NK-92 (cell line): ENCODE results near the gene PARP14.
"Not testable (repeated sequence)": the region's sequence is repeated elsewhere in the genome, so short reads cannot be mapped to it uniquely, and the experiment has no call there.

ENCODE experiments used
- DNase-seq: peaks from one replicate; lab custom pipeline; 2025; ENCODE audit not compliant: unreplicated experiment; lab: John Stamatoyannopoulos, UW

The PARP14 gene

DNA sequence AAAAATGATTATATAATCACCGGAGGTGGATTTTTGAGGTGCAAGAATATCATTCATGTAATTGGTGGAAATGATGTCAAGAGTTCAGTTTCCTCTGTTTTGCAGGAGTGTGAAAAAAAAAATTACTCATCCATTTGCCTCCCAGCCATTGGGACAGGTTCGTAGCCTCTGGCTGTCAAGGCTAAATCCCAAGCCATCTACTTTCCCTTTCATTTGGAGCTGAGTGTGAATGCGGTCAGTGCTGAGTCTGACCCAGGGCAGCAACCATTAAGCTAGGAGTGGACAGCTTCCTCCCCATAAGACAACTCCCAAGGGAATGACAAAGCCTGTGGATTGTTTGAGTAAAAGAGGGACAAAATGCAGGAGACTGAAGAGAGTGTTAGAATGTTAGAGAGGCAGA lies 33.6 kb downstream of the PARP14 start:
- no peak for DNase-seq

DNA sequence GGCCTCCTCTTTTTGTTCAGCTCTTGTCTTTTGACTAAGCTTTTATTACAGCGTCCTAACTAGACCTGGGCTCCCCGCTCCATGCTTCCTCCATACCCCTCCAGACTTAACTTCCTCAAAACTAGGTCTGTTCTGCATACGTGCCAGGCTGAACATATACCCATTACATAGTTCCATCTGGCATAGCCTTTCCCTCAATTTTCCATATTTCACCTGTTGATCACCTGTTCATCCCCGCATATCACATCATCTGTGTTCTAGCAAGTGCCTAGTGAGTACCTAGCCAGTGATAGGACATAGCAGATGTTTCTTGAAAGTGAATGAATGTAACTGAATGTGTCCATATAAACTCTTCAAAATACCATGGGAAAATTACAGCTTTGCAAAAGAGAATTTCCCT lies 36.0 kb downstream of the PARP14 start:
- DNase-seq, result no peak

DNA sequence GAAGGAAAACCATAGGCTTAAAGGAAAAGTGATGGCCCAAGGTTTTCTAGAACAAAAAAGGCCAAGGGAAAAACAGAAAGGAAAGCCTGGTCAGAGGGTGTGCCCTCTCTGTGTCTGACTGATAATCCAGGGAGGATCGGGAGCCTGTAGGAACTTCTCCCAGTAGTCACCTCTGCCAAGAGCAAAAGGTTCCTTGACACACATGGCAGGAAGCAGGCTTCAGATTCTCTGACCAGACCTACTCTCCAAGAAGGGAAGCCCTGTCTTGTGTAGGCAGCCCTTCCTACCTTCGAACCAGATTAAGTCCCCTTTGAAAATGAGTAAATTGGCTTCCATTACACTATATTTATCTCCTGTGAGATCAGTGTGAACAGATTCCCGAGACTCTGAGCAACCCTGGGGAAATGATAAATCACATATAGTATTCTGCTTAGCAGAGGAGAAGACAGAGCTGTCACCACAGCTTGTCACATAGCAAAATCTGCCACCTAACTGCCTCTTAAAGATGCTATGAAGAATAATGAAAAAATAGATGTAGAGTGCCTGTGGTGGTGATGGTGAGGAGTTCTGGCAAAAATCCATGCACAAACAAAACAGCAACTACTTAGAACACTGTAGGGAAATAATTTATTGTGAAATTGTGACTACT lies 38.8 kb downstream of the PARP14 start:
- no peak for DNase-seq

DNA sequence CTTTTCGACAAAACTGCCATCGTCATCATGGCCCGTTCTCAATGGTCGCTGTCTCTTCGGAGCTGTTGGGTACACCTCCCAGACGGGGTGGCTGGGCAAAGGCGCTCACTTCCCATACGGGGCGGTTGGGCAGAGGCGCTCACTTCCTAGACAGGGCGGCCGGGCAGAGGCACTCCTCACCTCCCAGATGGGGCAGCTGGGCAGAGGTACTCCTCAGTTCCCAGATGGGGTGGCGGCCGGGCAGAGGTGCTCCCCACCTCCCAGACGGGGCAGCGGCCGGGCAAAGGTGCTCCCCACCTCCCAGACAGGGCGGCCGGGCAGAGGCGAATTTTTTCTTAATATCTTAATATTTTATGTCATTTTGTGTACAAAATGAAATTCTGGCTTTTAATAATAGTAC lies 44.5 kb downstream of the PARP14 start:
- DNase-seq, result no peak

DNA sequence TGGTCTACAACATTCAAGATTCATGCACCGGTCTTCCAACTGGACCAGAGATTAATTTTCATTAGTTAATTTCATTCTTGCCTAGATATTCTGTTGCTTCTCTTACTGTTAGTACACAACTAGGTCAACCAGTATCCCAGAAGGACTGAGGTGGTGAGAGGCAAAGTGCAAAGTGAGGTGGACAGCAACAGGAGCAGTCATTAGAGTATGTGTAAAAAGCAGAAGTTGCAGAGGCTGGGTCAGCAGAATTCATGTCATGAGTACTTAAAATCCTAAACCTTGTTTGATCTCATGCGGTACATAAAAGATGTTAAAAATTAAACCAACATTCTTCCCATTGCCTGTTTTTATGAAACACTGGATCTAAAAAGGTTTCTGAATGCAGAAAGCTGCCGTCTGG lies 46.7 kb downstream of the PARP14 start:
- DNase-seq, result no peak

DNA sequence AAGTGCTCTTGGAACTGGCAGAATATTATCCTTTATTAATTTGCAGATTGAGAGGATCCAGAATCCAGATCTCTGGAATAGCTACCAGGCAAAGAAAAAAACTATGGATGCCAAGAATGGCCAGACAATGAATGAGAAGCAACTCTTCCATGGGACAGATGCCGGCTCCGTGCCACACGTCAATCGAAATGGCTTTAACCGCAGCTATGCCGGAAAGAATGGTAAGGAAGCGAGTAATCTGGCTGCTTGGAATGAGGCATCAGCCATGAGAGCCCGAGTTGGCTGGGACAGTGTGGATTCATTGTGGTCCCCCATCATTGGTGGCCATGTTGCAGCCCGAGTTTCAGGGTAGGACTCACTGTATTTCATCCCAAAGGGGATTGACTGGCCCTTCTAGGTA lies 47.1 kb downstream of the PARP14 start:
- no peak for DNase-seq

DNA sequence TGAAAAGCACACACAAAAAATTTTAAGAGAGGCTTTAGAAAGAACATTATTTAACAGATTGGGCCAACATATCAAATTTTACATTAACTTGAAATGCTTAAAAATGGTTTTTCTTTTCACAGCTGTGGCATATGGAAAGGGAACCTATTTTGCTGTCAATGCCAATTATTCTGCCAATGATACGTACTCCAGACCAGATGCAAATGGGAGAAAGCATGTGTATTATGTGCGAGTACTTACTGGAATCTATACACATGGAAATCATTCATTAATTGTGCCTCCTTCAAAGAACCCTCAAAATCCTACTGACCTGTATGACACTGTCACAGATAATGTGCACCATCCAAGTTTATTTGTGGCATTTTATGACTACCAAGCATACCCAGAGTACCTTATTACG lies 47.5 kb downstream of the PARP14 start:
- DNase-seq, result no peak

DNA sequence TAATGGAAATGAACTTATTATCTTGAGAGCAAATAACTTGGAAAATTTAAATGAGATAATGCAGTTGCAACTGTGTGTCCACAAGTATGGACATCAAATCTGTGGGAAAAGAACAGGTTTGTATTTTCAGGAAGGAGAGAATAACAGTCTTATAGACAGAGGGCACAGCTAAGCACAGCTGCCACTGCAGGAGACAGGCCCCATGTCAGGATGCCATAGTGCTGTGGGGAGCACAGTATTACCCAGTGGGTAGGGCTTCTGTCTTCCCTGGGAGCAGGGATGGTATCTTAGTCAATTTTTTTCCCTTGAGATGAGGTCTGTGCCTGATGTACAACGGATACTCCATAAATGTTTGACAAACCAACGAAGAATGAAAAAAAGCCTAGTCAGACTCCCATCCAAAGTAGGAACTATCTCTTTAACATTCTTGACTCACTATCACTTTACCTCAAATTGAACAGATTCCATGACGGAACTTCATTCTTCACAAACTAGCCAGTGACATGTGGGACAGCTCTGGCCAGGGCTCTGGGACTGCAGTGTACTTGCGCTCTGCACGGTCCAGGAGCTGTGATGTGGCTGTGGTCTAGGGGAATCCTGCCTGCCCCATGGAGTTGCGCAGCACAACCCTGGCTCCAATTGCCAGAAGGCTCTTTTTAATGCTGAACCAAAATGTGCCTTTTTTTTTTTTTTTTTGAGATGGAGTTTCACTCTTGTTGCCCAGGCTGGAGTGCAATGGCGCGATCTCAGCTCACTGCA lies 48.3 kb downstream of the PARP14 start:
- no peak for DNase-seq

DNA sequence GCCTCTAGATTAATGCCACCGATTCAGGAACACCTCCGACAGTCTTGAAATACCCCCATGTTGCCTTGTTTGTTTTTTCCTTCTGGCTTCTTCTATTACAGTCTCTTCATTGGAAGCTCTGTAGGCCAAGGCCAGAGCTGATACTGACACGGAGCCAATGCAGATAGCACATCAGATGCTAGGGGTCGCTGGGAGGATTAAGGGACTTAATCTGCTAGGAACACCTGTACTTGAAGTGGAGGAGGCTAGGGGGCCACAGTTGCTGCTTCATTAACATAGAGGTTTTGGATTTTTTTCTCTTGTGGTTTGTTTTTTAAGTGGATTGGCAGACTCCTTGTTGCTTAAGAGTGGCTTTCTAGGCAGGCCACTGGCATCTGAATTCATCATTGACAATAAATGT lies 49.6 kb downstream of the PARP14 start:
- no peak for DNase-seq

DNA sequence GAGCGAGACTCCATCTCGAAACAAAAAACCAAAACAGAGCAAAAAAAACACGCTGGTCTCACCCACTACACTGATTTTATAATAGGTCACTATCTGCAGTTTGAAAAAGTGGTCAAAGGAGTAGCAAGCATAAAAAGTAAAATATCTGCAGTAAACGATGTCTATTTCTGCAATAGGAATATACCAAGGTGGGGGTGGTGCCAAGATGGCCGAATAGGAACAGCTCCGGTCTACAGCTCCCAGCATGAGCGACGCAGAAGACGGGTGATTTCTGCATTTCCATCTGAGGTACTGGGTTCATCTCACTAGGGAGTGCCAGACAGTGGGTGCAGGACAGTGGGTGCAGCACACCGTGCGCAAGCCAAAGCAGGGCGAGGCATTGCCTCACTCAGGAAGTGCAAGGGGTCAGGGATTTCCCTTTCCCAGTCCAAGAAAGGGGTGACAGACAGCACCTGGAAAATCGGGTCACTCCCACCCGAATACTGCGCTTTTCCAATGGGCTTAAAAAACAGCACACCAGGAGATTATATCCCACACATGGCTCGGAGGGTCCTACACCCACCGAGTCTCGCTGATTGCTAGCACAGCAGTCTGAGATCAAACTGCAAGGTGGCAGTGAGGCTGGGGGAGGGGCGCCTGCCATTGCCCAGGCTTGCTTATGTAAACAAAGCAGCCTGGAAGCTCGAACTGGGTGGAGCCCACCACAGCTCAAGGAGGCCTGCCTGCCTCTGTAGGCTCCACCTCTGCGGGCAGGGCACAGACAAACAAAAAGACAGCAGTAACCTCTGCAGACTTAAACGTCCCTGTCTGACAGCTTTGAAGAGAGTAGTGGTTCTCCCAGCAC lies 52.3 kb downstream of the PARP14 start:
- not testable (repeated sequence) for DNase-seq

DNA sequence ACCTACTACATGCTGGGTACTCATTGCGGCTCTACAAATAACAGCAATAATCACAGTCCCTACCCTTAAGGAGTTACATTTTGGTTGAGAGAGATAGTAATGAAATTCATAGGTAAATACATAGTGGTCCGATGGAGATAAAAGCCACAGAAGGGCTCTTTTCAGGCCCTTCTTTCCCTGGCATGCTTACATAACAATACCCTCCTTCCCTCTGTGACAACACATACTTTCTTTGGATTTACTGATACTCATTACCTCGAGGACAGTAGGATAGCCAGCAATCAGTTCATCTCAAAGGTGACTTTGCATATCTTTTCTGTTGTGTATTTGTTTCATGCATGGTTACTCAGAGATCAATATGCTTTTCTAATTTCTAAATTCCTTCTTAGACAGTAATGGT lies 58.5 kb downstream of the PARP14 start:
- no peak for DNase-seq

DNA sequence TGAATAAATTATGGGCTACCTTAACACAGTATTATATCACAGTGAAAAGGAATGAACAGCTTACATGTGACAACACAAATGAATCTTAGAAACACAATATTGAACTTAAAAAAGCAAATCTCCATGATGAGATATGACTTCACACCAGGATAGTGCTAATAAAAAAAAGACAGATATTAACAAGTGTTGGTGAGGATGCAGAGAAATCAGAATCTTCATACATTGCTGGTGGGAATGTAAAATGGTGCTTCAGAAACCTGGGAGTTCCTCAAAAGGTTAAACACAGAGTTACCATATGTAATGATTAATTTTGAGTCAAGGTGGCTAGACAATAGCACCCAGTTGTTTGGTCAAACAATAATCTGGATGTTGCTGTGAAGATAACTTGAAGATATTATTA lies 61.6 kb downstream of the PARP14 start:
- no peak for DNase-seq

DNA sequence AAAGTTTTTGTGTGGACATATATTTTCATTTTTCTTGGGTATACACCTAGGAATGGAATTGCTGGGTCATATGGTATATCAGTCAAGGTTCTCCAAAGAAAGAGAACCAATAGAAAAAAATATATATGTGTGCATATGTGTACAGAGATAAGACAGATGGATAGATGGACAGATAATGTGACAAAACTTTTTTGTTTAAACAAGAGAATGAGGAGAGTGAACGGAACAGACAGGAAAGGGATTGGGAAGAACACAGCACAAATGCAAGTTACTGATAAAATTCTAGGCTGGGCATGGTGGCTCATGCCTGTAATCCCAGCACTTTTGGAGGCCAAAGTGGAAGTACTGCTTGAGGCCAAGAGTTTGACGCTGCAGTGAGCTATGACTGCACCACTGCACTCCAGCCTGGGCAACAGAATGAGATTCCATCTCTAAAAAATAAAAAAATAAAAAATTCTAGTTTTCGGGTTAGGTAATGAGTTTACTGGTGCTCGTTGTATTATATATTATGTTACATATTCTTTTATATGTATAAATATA lies 63.0 kb downstream of the PARP14 start:
- no peak for DNase-seq

DNA sequence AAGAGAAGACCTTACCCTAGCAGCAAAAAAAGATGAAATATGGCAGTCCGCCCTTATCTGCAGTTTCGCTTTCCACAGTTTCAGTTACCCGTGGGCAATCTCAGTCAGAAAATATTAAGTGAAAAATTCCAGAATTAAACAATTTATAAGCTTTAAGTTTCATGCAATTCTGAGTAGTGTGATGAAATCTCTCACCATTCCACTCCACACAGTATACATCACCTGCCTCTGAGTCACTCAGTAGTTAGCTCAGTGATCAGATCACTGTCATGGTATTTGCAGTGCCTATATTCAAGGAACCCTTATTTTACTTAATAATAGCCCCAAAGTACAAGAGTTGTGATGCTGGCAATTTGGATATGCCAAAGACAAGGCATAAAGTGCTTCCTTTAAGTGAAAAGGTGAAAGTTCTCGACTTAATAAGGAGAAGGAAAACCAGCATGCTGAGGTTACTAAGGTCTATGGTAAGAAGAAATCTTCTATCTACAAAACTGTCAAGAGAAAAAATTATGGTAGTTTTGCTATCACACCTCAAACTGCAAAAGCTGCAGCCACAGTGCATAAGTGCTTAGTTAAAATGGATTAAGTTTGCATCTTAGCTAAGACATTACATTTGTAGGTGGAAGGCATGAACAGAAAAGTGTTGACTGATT lies 64.9 kb downstream of the PARP14 start:
- no peak for DNase-seq

DNA sequence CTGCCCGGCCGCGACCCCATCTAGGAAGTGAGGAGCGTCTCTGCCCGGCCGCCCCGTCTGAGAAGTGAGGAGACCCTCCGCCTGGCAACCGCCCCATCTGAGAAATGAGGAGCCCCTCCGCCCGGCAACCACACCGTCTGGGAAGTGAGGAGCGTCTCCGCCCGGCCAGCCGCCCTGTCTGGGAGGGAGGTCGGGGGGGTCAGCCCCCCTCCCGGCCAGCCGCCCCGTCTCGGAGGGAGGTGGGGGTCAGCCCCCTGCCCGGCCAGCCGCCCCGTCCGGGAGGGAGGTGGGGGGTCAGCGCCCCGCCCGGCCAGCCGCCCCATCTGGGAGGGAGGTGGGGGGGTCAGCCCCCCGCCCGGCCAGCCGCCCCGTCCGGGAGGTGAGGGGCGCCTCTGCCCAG lies 66.7 kb downstream of the PARP14 start:
- DNase-seq, result not testable (repeated sequence)

DNA sequence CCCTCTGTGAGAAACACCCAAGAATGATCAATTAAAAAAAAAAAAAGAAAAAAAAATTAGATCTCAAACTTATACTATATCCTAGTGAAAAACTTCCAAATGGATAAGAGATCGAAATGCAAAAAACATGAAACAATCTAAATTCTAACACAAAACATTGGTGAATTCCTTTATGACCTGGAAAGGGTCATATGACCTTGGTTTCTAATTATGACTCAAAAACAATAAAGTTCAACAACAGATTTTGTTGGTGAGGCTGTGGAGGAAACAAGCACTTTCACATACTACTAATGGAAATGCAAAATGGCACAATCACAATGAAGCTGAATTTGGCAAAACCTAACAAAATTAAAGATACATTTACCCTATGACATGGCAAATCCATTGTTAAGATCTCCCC lies 67.7 kb downstream of the PARP14 start:
- DNase-seq, result no peak

DNA sequence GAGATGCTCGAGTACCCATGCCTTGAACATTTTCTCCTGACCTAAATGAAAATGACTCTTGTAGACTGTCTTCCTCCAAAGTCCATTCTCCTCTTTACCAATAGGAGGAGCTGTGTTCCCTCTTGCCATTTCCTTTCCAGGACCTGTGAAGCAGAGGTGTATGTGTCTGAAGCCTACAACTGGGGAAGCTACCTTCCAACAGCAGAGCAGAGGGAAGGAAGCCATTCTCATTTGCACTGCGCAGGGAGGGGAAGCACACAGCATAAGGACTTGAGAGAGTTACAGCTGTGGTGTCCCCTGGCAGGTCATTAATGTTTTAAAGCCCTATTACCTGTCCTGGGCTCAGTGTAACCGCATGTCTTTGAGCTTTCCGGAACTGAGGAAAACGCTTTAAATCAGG lies 74.3 kb downstream of the PARP14 start:
- no peak for DNase-seq

DNA sequence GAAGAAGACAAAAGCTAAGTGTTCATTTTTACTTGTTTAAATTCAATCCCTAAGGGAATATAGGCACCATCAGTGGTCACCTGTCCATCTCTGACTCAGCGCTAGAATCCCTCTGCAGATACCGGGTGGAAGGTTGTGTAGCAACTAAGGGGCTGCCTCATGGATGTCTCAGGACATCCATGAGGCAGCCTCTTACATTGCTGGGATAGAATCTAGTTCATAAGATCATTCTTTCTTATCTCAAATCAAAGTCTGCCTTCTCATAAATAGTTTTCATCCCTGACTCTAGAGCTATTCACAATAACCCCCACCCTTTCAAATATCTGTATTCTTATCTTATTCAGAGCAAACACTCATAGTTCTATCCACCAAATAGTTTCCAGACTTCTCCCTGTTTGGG lies 74.9 kb downstream of the PARP14 start:
- no peak for DNase-seq

DNA sequence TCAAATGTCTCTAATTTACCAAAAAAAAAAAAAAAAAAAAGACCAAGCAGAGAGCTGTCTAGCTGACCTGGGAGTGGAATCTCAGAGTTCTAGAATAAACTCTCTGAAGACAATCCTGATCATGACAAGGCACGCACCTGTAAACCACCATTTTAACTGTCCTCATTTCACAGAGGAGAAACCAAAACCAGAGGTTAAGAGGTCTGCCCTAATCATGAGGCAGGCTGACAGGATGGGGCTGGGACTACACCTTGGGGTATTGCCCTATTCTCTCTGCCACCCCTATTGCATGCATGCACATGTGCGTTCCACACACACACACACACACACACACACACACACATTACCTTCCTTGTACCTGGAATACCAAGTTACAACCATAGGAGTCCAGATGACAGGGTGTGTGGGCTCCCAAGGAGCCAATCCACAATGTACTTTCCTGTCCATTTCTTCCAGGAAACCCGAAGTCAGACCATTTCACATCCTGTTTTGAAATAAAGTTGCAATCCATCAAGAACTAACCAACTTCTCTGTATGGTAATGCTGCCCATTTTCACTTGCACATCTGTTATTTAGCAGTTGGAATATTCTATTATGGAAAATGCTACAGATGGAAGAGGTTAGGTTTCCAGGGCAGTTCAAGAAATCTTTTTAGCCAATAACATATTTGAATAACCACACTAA lies 78.4 kb downstream of the PARP14 start:
- DNase-seq, result no peak

DNA sequence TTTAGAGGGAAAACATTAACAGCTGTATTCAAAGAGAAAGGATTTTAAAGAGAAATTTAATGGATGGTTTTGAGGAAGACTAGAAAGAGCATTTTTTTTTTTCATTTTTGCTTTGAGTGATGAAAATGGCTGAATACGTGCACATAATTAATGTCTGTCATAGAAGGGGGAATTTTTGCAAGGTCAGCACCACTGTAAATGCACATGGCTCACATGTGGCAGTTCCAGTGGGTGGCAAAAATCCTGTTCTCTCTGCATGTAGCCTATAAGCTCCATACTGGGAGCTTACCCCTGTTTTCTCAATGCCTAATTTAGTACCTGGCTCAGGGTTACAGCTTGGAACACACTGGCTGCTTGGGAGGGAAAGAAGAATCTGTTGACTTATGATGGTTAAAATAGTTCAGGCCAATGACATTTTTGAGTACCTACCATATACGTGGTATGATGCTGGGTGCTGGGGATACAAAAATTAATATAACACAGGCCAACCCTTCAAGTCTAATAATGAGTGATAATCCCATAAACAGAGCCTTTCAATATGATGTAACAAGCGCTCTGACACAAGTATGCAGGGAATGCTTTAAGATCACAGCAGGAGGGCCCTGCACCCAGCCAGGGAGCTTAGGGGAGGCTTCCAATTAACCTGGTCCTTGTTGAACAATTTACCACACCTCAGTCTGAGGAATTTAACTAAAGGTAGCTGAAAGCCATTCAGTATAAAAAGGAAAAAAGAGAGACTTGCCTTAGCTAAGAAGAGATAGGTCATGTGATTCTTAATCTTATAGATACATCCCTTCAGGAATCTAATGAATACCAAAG lies 80.0 kb downstream of the PARP14 start:
- no peak for DNase-seq
